Activated naive CD8-positive, alpha-beta T cell treated with anti-CD3 and anti-CD28 coated beads, Interleukin-2, amount 50 U/mL, for 24 hours (primary cell): ENCODE results near the gene PNMA8C.
A peak's percentile ranks its signal among the peaks of the same experiment; 100 is the strongest.
"Not testable (repeated sequence)": the region's sequence is repeated elsewhere in the genome, so short reads cannot be mapped to it uniquely, and the experiment has no call there.

Source experiments
- ATAC-seq: fragments of 150-1000 bp; cut with Tn5 transposase; one replicate; pipeline ENCODE4 v1.10.0; 2021
- DNase-seq: peaks from one replicate; pipeline ENCODE4 v3.0.0; 2021
- H3K27ac Mint-ChIP-seq: one replicate; pipeline ENCODE4 v1.8.0; 2021; ENCODE audit warnings: mild to moderate bottlenecking, mixed read lengths
- H3K27me3 Mint-ChIP-seq: one replicate; pipeline ENCODE4 v1.8.0; 2021; ENCODE audit warnings: mixed read lengths
- H3K36me3 Mint-ChIP-seq: one replicate; pipeline ENCODE4 v1.8.0; 2021; ENCODE audit warnings: low read depth, mixed read lengths
- H3K4me1 Mint-ChIP-seq: one replicate; pipeline ENCODE4 v1.8.0; 2021; ENCODE audit warnings: mixed read lengths
- H3K4me3 Mint-ChIP-seq: one replicate; pipeline ENCODE4 v1.8.0; 2021; ENCODE audit warnings: mild to moderate bottlenecking, moderate library complexity, mixed read lengths
- H3K9me3 Mint-ChIP-seq: one replicate; pipeline ENCODE4 v1.8.0; 2021; ENCODE audit warnings: mixed read lengths

PNMA8C gene

DNA sequence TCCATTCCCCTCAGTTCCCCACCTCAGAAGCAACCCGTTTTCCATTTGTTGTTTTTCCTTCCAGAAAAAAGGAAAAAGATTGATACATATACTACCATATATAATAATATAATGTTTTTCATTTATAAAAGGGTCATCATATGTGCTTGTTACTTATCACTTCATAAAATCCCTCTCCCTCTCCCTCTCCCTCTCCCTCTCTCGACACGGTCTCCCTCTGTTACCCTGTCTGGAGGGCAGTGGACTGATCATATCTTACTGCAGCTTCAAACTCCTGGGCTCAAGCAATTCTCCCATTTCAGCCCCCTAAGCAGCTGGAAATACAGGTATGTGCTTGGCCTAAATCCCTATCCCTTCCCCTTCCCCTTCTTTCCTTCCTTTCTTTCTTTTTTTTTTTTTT, 25.5 kb upstream of the PNMA8C start:
- DNase-seq (no peak), ATAC-seq (no peak)
- peaks cover 2% of the 10 kb centered on the region for H3K36me3 Mint-ChIP-seq
- peaks cover 7% of the 10 kb centered on the region for H3K9me3 Mint-ChIP-seq
- H3K27ac Mint-ChIP-seq = no peak overlapping the region
- peaks cover 24% of the 10 kb centered on the region for H3K27me3 Mint-ChIP-seq
- no peak overlapping the region for H3K4me3 Mint-ChIP-seq
- H3K4me1 Mint-ChIP-seq = no peaks in the 10 kb centered on the region

DNA sequence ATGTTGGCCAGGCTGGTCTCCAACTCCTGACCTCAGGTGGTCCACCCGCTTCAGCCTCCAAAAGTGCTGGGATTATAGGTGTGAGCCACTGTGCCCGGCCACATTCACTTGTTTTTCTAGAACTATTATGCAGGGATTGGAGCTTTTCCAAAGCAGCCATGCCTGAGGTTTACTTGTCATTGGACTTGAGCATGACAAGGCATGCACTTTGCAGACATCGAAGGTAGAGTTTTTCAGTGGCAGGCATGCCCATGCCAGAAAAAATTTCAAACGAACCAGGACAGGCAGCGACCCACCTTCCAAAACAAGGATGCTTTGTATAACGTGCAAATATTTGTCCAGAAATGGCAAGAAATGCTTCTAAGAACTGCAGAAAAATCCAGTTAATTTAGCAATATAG, 24.9 kb upstream of the PNMA8C start:
- H3K36me3 Mint-ChIP-seq = peaks cover 2% of the 10 kb centered on the region
- peaks cover 25% of the 10 kb centered on the region for H3K27me3 Mint-ChIP-seq
- ATAC-seq (no peak), DNase-seq (no peak)
- H3K9me3 Mint-ChIP-seq = peaks cover 7% of the 10 kb centered on the region
- H3K27ac Mint-ChIP-seq = no peak overlapping the region
- H3K4me1 Mint-ChIP-seq = no peaks in the 10 kb centered on the region
- H3K4me3 Mint-ChIP-seq = no peak overlapping the region

DNA sequence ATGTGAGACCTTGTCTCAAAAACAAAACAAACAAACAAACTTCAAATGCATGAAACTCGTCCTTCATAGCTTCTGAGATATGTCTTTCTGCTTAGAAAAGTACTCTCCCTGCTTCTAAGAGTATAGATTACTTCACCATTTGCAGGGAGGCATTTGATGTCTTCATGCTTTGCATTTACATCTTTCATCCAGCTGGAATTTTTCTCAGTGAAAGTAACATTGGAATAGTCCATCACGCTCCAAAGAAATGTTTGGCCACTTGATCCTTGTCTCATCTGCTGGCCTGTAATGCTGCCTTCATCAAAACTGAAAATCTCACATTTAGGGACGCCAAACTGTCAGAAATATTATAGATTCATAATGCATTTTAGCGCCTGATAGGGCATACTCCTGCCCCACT, 23.4 kb upstream of the PNMA8C start:
- Mint-ChIP-seq H3K4me1 (no peaks in the 10 kb centered on the region), H3K27me3 (peaks cover 26% of the 10 kb centered on the region), H3K9me3 (peaks cover 7% of the 10 kb centered on the region), H3K27ac (no peak overlapping the region), H3K4me3 (no peak overlapping the region), H3K36me3 (peaks cover 2% of the 10 kb centered on the region)
- no peak for ATAC-seq
- DNase-seq = no peak

DNA sequence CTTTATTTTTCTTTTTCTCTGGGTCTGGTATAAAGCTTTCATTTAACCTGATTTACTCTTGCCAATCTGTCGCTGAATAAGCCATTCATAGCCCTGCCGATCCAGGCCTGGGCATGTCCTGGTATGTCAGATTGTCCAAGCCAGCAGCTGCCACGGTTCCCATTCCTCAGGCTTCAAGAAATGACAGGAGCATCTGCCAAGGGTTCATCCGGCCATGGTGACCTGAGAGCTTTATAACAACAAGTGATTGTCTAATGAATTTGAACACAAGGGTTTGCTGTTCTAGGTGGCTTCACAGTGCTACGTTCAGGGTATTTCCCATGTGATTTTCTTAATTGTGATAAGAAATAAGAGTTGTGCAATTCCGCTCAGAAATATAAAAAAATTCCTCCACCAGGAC, 22.6 kb upstream of the PNMA8C start:
- H3K27ac Mint-ChIP-seq = no peak overlapping the region
- H3K4me1 Mint-ChIP-seq = no peaks in the 10 kb centered on the region
- DNase-seq (no peak), ATAC-seq (no peak)
- peaks cover 2% of the 10 kb centered on the region for H3K36me3 Mint-ChIP-seq
- no peak overlapping the region for H3K4me3 Mint-ChIP-seq
- peaks cover 7% of the 10 kb centered on the region for H3K9me3 Mint-ChIP-seq
- H3K27me3 Mint-ChIP-seq = peaks cover 23% of the 10 kb centered on the region

GRCh38 chr19:46450737-46451136, 22.0 kb upstream of the PNMA8C start:
- DNase-seq (no peak), ATAC-seq (no peak)
- Mint-ChIP-seq H3K9me3 (peaks cover 7% of the 10 kb centered on the region), H3K4me1 (no peaks in the 10 kb centered on the region), H3K4me3 (no peak overlapping the region), H3K27me3 (peaks cover 22% of the 10 kb centered on the region), H3K27ac (no peak overlapping the region), H3K36me3 (peaks cover 2% of the 10 kb centered on the region)

- H3K9me3 Mint-ChIP-seq = peaks cover 7% of the 10 kb centered on the region
- H3K4me3 Mint-ChIP-seq = no peak overlapping the region
- DNase-seq (no peak), ATAC-seq (no peak)
- H3K4me1 Mint-ChIP-seq = no peaks in the 10 kb centered on the region
- H3K36me3 Mint-ChIP-seq = peaks cover 2% of the 10 kb centered on the region
- peaks cover 22% of the 10 kb centered on the region for H3K27me3 Mint-ChIP-seq
- no peak overlapping the region for H3K27ac Mint-ChIP-seq
These were observed 20.5 kb upstream of the PNMA8C start for GRCh38 chr19:46449228-46449627.

DNA sequence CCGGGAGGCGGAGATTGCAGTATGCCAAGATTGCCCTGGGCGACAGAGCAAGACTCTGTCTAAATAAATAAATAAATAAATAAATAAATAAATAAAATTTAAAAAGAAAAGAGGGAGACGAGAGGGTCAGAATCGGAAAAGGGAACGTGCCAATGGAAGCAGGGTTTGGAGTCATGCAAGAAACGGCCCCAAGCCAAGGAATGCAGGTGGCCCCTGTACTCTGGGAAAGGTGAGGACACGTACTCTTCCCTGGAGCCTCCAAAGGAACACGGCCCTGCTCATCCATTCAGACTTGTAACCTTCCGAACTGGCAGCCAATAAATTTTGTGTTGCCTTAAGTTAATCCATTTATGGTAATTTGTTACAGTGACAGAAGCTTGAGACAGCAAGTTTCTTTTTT, 19.9 kb upstream of the PNMA8C start:
- DNase-seq (no peak), ATAC-seq (no peak)
- peaks cover 2% of the 10 kb centered on the region for H3K36me3 Mint-ChIP-seq
- peaks cover 7% of the 10 kb centered on the region for H3K9me3 Mint-ChIP-seq
- no peak overlapping the region for H3K4me3 Mint-ChIP-seq
- H3K27ac Mint-ChIP-seq = no peak overlapping the region
- peaks cover 20% of the 10 kb centered on the region for H3K27me3 Mint-ChIP-seq
- no peaks in the 10 kb centered on the region for H3K4me1 Mint-ChIP-seq

DNA sequence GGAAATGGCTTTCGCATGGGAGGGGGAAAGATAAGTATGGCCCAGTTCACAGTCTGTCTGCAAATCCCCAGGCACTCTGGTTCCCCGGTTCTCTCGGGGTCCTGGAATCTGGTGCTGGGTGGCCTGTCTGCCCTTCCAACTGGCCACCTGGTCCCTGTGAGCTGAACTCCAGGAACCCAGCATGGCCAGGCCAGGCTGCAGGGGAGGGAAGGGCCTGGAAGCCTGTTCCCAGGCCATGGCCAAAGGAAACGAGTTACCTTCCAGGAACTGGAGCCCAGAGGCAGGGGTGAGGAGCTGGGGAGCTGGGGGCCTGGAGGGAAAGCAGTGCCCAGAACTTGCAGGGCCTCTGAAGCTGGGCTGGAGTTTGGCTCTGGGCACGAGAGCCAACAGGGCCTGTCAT, 19.1 kb upstream of the PNMA8C start:
- H3K9me3 Mint-ChIP-seq = peaks cover 7% of the 10 kb centered on the region
- H3K27ac Mint-ChIP-seq = no peak overlapping the region
- H3K4me1 Mint-ChIP-seq = peaks cover 2% of the 10 kb centered on the region
- H3K27me3 Mint-ChIP-seq = peaks cover 19% of the 10 kb centered on the region
- ATAC-seq (no peak), DNase-seq (no peak)
- no peak overlapping the region for H3K4me3 Mint-ChIP-seq
- peaks cover 2% of the 10 kb centered on the region for H3K36me3 Mint-ChIP-seq

DNA sequence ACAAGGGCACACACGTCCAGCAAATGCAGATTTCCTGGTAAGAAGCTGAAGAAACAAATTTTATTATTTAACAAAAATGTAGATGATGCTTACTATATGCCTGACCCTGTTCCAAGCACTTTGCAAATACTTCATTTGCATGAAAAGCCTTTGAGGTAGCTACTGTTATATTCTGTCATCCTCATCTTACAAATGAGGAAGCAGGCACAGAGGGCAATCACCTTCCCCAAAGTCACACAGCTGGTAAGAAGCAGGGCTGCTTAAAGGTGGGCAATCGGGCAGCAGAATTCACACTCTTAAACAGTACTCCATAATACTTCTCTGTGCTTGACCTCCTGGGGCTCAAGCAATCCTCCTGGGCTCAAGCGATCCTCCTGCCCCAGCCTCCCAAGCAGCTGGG, 18.3 kb upstream of the PNMA8C start:
- Mint-ChIP-seq H3K27ac (no peak overlapping the region), H3K4me3 (no peak overlapping the region), H3K27me3 (peaks cover 19% of the 10 kb centered on the region), H3K4me1 (peaks cover 2% of the 10 kb centered on the region), H3K9me3 (peaks cover 7% of the 10 kb centered on the region), H3K36me3 (peaks cover 2% of the 10 kb centered on the region)
- no peak for ATAC-seq
- no peak for DNase-seq

- H3K4me3 Mint-ChIP-seq = no peak overlapping the region
- no peak for DNase-seq
- peaks cover 7% of the 10 kb centered on the region for H3K9me3 Mint-ChIP-seq
- peaks cover 2% of the 10 kb centered on the region for H3K4me1 Mint-ChIP-seq
- ATAC-seq = no peak
- H3K27me3 Mint-ChIP-seq = peaks cover 16% of the 10 kb centered on the region
- no peak overlapping the region for H3K27ac Mint-ChIP-seq
- H3K36me3 Mint-ChIP-seq = peaks cover 2% of the 10 kb centered on the region
These were observed 17.3 kb upstream of the PNMA8C start for GRCh38 chr19:46446021-46446420.

- no peaks in the 10 kb centered on the region for H3K36me3 Mint-ChIP-seq
- H3K27ac Mint-ChIP-seq = no peak overlapping the region
- no peaks in the 10 kb centered on the region for H3K9me3 Mint-ChIP-seq
- H3K27me3 Mint-ChIP-seq = peaks cover 9% of the 10 kb centered on the region
- H3K4me3 Mint-ChIP-seq = no peak overlapping the region
- DNase-seq (no peak), ATAC-seq (no peak)
- H3K4me1 Mint-ChIP-seq = peaks cover 2% of the 10 kb centered on the region
These were observed 14.2 kb upstream of the PNMA8C start for GRCh38 chr19:46442808-46443450.

DNA sequence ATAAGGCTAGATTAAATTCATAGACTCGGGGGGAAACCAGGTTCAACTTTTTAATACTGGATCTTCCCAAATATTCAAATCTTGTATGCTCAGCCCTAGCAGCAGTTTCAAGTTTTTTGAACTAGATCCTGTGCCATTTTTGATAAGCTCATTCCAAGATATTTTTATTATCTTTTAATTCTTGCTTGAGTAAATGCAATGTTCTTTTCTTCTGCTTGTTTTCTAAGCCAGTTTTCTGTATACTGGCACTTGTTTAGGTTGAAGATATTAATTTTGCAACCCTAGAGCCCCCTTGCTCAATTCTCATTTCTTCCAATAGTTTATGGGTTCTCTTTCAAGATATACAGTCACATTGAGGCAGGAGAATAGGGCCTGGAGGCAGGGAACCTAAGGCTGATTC, 13.1 kb upstream of the PNMA8C start:
- ATAC-seq (no peak), DNase-seq (no peak)
- no peak overlapping the region for H3K4me3 Mint-ChIP-seq
- H3K27ac Mint-ChIP-seq = no peak overlapping the region
- H3K36me3 Mint-ChIP-seq = no peaks in the 10 kb centered on the region
- no peaks in the 10 kb centered on the region for H3K9me3 Mint-ChIP-seq
- peaks cover 2% of the 10 kb centered on the region for H3K4me1 Mint-ChIP-seq
- peaks cover 6% of the 10 kb centered on the region for H3K27me3 Mint-ChIP-seq

DNA sequence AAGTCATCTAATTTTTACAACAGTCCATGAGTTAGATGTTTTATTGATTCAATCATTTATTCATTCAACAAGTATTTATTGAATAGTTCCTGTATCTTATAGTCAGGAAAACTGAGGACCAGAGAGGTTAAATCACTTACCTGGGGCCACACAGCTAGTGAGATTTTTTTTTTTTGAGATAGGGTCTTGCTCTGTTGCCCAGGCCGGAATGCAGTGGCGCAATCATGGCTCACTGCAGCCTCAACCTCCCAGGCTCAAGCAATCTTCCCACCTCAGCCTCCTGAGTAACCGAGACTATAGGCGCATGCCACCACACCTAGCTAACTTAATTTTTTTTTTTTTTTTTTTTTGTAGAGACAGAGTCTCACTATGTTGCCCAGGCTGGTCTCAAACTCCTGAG, 7.0 kb upstream of the PNMA8C start:
- H3K36me3 Mint-ChIP-seq, H3K27ac Mint-ChIP-seq, DNase-seq, H3K4me1 Mint-ChIP-seq, ATAC-seq, H3K9me3 Mint-ChIP-seq, H3K4me3 Mint-ChIP-seq: not testable (repeated sequence)
- peaks cover 28% of the 10 kb centered on the region for H3K27me3 Mint-ChIP-seq

DNA sequence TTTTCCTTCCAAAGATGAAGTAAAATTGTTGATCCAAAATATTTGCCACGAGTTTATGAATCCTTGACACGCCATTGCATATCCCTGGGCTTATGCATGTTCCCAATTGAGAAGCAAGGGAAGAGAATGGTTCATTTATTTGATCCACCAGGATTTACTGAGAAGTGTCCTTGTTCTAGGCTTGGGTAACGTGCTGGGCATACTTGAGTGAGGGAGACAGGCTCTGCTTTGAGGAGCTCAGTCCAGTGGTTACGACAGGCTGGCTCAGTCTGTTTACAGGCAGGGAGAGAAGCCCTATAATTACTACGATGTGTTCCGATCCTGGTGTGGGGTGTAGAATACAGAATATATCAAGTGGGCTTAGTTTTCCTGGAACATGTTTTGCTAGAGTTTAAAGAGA, 6.3 kb upstream of the PNMA8C start:
- H3K4me3 Mint-ChIP-seq = no peak overlapping the region
- H3K4me1 Mint-ChIP-seq = no peaks in the 10 kb centered on the region
- no peak overlapping the region for H3K27ac Mint-ChIP-seq
- no peaks in the 10 kb centered on the region for H3K36me3 Mint-ChIP-seq
- no peak for DNase-seq
- no peak for ATAC-seq
- peaks cover 35% of the 10 kb centered on the region for H3K27me3 Mint-ChIP-seq
- no peaks in the 10 kb centered on the region for H3K9me3 Mint-ChIP-seq

- H3K4me3 Mint-ChIP-seq = not testable (repeated sequence)
These were observed 4.7 kb upstream of the PNMA8C start for GRCh38 chr19:46433470-46433869.

GRCh38 chr19:46431824-46432223, 3.1 kb upstream of the PNMA8C start:
- H3K27ac Mint-ChIP-seq = no peak overlapping the region
- H3K36me3 Mint-ChIP-seq = no peaks in the 10 kb centered on the region
- H3K27me3 Mint-ChIP-seq = peaks cover 61% of the 10 kb centered on the region
- DNase-seq (peak; percentile 12), ATAC-seq (no peak)
- no peaks in the 10 kb centered on the region for H3K9me3 Mint-ChIP-seq
- H3K4me1 Mint-ChIP-seq = peaks cover 22% of the 10 kb centered on the region
- no peak overlapping the region for H3K4me3 Mint-ChIP-seq

More at GRCh38 chr19:46433470-46433869, 4.7 kb upstream of the PNMA8C start:
- H3K9me3 Mint-ChIP-seq, H3K4me1 Mint-ChIP-seq, ATAC-seq, H3K27ac Mint-ChIP-seq, DNase-seq, H3K36me3 Mint-ChIP-seq: not testable (repeated sequence)
- peaks cover 47% of the 10 kb centered on the region for H3K27me3 Mint-ChIP-seq
